A673 (cell line): ENCODE data around the gene ZSCAN1. TPM values are rescaled to one million over a fixed set of nuclear protein-coding genes. Genes with fewer than 3 reads are reported as not detected.

Experiments used
- BruUV-seq: library from RNA; stranded (reverse); fragments of 400-500 nt; replicated peaks from 2 replicates; lab custom pipeline; 2021; lab: Mats Ljungman, UMichigan
- CTCF ChIA-PET: fragments of 300-600 bp; sonication (Branson Sonifier 250); formaldehyde crosslinking; loops from one replicate; lab custom pipeline; 2022; ENCODE audit warnings: antibody characterized with exemption; lab: Charles Lee
- POLR2A ChIA-PET: fragments of 300-600 bp; sonication (Branson Sonifier 250); formaldehyde crosslinking; loops from one replicate; lab custom pipeline; 2022; ENCODE audit warnings: antibody characterized with exemption; ENCODE audit not compliant: low non-redundant PET; lab: Charles Lee
- DNase-seq: peaks from one replicate; pipeline ENCODE4 v3.0.0-alpha.2; 2015; ENCODE audit warnings: low spot score
- H3K27ac ChIP-seq: fragments of 200-600 bp; sonication (generic); 2 replicates; pipeline ENCODE4 v1.5.1; 2016; ENCODE audit warnings: mixed run types, low read depth, mild to moderate bottlenecking, mixed read lengths, antibody characterized with exemption, low read length; ENCODE audit not compliant: poor library complexity, severe bottlenecking
- H3K27me3 ChIP-seq: fragments of 200-600 bp; sonication (generic); replicated peaks from 2 replicates; pipeline ENCODE4 v1.6.1; 2017; ENCODE audit warnings: mixed run types, low read depth, mild to moderate bottlenecking, mixed read lengths, antibody characterized with exemption, low read length; ENCODE audit not compliant: insufficient read depth, poor library complexity
- H3K36me3 ChIP-seq: fragments of 200-600 bp; sonication (generic); 2 replicates; pipeline ENCODE4 v1.6.1; 2016; ENCODE audit warnings: mixed run types, mild to moderate bottlenecking, mixed read lengths, antibody characterized with exemption, low read length; ENCODE audit not compliant: insufficient read depth, poor library complexity, severe bottlenecking
- H3K4me1 ChIP-seq: fragments of 200-600 bp; sonication (generic); 2 replicates; pipeline ENCODE4 v1.6.1; 2017; ENCODE audit warnings: mixed run types, mild to moderate bottlenecking, mixed read lengths, antibody characterized with exemption, low read length; ENCODE audit not compliant: insufficient read depth, poor library complexity, severe bottlenecking
- H3K4me3 ChIP-seq: fragments of 200-600 bp; sonication (generic); 2 replicates; pipeline ENCODE4 v1.5.1; 2016; ENCODE audit warnings: low read depth, mixed run types, mild to moderate bottlenecking, mixed read lengths, low read length; ENCODE audit not compliant: poor library complexity, severe bottlenecking
- H3K9me3 ChIP-seq: fragments of 200-600 bp; sonication (generic); 2 replicates; pipeline ENCODE4 v1.6.1; 2016; ENCODE audit warnings: mixed run types, low read depth, mild to moderate bottlenecking, mixed read lengths, antibody characterized with exemption, low read length; ENCODE audit not compliant: poor library complexity, severe bottlenecking
- CTCF ChIP-seq: fragments of 300-800, 200-600 bp; sonication (generic); conservative IDR thresholded peaks from 2 replicates; pipeline ENCODE4 v1.5.1; 2017; ENCODE audit warnings: low read depth, mild to moderate bottlenecking, antibody characterized with exemption, low read length, moderate library complexity, mixed read lengths
- EZH2 ChIP-seq: fragments of 200-600 bp; sonication (generic); IDR thresholded peaks from 2 replicates; pipeline ENCODE4 v1.6.1; 2017; ENCODE audit warnings: borderline replicate concordance, low read depth, mild to moderate bottlenecking, mixed read lengths, antibody characterized with exemption, low read length; ENCODE audit not compliant: poor library complexity, severe bottlenecking
- intact Hi-C: fragments of 100-400 bp; cut with micrococcal nuclease; formaldehyde crosslinking; loops from one replicate; pipeline ENCODE4 v1.10.0; 2022; ENCODE audit not compliant: unreplicated experiment
- total RNA-seq: library from RNA; stranded (reverse); gene quantifications from 2 replicates; pipeline ENCODE4 v1.2.3, GENCODE V29; 2021

Gene ZSCAN1
- total RNA-seq, 1 experiment from 2014 or later: 1.4 TPM

GRCh38 chr19:58084596-58085347 is 50.9 kb downstream of the ZSCAN1 start:
- Histone ChIP-seq H3K4me3 (no peak overlapping the region), H3K27me3 (no peaks in the 10 kb centered on the region), H3K4me1 (no peaks in the 10 kb centered on the region), H3K27ac (no peak overlapping the region), H3K36me3 (peaks cover 9% of the 10 kb centered on the region), H3K9me3 (peaks cover 44% of the 10 kb centered on the region)
- no TSS peak for BruUV-seq
- ChIA-PET POLR2A (no interaction called here), CTCF (no interaction called here)
- intact Hi-C loops: no loop called here
- TF ChIP-seq EZH2: no peak
- no peak for TF ChIP-seq CTCF
- DNase-seq: no peak

GRCh38 chr19:58085348-58085875 is 51.6 kb downstream of the ZSCAN1 start:
- ChIA-PET POLR2A (no interaction called here), CTCF (no interaction called here)
- DNase-seq: no peak
- intact Hi-C loops: no loop called here
- BruUV-seq: no TSS peak
- Histone ChIP-seq H3K27me3 (no peaks in the 10 kb centered on the region), H3K27ac (no peak overlapping the region), H3K36me3 (peaks cover 9% of the 10 kb centered on the region), H3K9me3 (peaks cover 48% of the 10 kb centered on the region), H3K4me3 (no peak overlapping the region), H3K4me1 (no peaks in the 10 kb centered on the region)
- TF ChIP-seq CTCF (no peak), EZH2 (no peak)

- intact Hi-C loops: no loop called here
- no TSS peak for BruUV-seq
- CTCF ChIA-PET: no interaction called here
These were observed 53.2 kb downstream of the ZSCAN1 start for GRCh38 chr19:58086825-58087710.

More at GRCh38 chr19:58086825-58087710, 53.2 kb downstream of the ZSCAN1 start:
- Histone ChIP-seq H3K27me3 (no peaks in the 10 kb centered on the region), H3K4me1 (no peaks in the 10 kb centered on the region), H3K4me3 (no peak overlapping the region), H3K27ac (no peak overlapping the region), H3K9me3 (peaks cover 48% of the 10 kb centered on the region), H3K36me3 (peaks cover 9% of the 10 kb centered on the region)
- no peak for DNase-seq
- POLR2A ChIA-PET: interaction anchor here (0.6 to 0.7 kb wide), 2 partner anchors 11 to 65 kb away, joined by 5 to 6 read pairs; partner anchors contain the start of gene ZSCAN18
- TF ChIP-seq CTCF: no peak
- TF ChIP-seq EZH2: no peak
